Measurements from ENCODE around the gene ADORA3.

GRCh38 chr1:111511370-111511769 lies 7.9 kb upstream of the ADORA3 start:
- no peak for TF ChIP-seq YY1 (IDR thresholded peaks at IDR 0.05; ENCODE audit: insufficient read depth, insufficient read length)
- no peak for TF ChIP-seq ZNF274 (IDR thresholded peaks at IDR 0.05; ENCODE audit: low read depth, low read length)
- no peak for TF ChIP-seq SUZ12 (IDR thresholded peaks at IDR 0.05; ENCODE audit: extremely low read depth, insufficient read depth, insufficient read length)

All from NT2/D1 (cell line).